ENCODE results near the gene RUNDC3A.

The RUNDC3A gene

DNA sequence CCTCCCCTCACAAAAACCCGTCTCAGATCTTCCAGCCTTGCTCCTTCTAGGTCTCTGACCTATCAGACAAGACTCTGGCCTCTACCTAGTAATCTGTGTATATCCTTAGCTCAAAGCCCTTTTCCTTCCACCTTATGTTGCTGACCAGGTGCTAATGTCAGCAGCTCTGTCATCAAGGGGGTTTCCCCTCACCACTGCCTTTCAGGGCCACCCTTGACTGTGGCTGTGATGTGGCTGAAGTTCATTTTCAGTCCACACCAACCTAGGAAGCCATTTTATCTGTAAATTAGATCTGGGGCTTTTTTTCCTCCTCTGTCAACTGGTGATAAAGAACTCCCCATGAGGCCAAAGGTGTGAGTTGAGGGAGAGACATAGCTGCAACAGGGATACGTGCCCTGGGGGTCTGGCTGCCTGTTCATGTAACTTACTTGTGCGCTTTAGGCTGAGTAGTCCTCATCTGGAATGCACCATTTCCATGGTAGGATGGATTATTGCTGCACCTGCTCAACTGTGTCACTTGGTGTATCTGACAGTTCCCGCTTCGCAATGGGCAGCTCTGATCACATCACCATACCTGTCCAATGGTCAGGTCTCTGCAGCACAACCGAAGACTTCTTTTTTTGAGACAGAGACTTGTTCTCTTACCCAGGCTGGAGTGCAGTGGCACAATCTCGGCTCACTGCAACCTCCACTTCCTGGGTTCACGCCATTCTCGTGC, 14.7 kb upstream of the RUNDC3A start:
- Histone ChIP-seq H3K9me3 (ENCODE audit: control insufficient read depth, low read depth, low read length) (no peaks in the 10 kb centered on the region), H3K4me1 (ENCODE audit: control insufficient read depth, low read depth, low read length) (no peaks in the 10 kb centered on the region), H3K4me3 (ENCODE audit: low read length) (no peak overlapping the region), H3K36me3 (ENCODE audit: control insufficient read depth, low read depth, low read length) (no peaks in the 10 kb centered on the region), H3K27ac (ENCODE audit: low read length) (no peak overlapping the region), H3K27me3 (ENCODE audit: control insufficient read depth, insufficient read depth, low read length) (no peaks in the 10 kb centered on the region), H3K9ac (ENCODE audit: low read length) (no peak overlapping the region)

- Histone ChIP-seq H3K4me3 (ENCODE audit: low read length) (no peak overlapping the region), H3K27me3 (ENCODE audit: control insufficient read depth, insufficient read depth, low read length) (no peaks in the 10 kb centered on the region), H3K9ac (ENCODE audit: low read length) (no peak overlapping the region), H3K4me1 (ENCODE audit: control insufficient read depth, low read depth, low read length) (no peaks in the 10 kb centered on the region), H3K9me3 (ENCODE audit: control insufficient read depth, low read depth, low read length) (no peaks in the 10 kb centered on the region), H3K27ac (ENCODE audit: low read length) (no peak overlapping the region), H3K36me3 (ENCODE audit: control insufficient read depth, low read depth, low read length) (no peaks in the 10 kb centered on the region)
Measured at GRCh38 chr17:44297975-44298374, 10.4 kb upstream of the RUNDC3A start.

DNA sequence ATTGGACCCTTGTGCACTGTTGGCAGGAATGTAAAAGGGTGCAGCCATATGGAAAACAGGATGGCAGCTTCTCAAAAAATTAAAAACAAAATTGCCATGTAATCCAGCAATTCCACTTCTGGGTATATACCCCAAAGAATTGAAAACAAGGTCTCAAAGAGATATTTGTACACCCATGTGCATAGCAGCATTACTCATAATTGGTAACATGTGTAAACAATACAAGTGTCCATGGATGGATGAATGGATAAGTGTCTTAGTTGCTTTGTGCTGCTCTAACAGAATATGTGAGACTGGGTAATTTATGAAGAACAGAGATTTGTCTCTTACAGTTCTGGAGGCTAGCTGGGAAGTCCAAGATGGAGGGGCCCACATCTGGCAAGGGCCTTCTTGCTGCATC, 3.8 kb upstream of the RUNDC3A start:
- Histone ChIP-seq H3K9ac (ENCODE audit: low read length) (no peak overlapping the region), H3K36me3 (ENCODE audit: control insufficient read depth, low read depth, low read length) (no peaks in the 10 kb centered on the region), H3K4me3 (ENCODE audit: low read length) (no peak overlapping the region), H3K9me3 (ENCODE audit: control insufficient read depth, low read depth, low read length) (no peaks in the 10 kb centered on the region), H3K27ac (ENCODE audit: low read length) (no peak overlapping the region), H3K4me1 (ENCODE audit: control insufficient read depth, low read depth, low read length) (peaks cover 14% of the 10 kb centered on the region), H3K27me3 (ENCODE audit: control insufficient read depth, insufficient read depth, low read length) (peaks cover 8% of the 10 kb centered on the region)

DNA sequence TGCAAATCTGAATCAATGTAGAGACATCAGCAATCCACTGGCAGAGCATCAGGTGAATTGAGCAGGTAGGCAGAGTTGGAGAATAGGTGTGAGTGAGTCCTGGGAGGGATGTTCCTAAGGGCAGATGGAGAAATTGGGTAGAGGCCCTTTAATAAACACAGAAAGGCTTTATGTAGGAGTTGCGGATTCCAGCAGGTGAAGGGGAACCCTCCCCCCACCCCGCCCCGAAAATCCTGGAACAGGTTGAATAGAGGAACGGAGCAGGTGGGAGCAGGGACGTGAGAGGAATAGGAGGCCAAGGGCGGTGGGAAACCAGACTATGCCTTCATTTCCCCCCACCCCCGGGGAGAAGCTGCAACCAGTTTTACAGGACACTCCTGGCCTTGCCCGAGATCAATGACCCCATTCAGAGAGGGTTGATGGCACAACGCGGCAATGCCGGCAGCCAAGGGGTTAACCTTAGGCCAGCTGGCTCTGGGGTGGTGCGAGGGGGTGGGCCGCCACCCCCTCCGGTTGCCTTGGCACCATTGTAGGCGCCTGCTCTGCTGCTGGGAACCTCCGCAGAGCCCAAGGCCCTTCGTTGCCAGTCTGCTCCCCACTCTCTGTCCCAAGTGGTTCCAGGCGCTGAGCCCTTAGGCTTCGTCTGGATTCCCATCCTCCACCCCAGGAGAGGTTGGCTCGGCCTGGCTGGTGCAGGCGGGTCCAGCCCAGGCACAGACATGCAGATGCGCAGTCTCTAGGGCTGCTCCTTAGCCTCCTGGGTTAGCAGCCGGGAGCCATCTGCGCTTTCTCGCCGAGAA, 814 bp upstream of the RUNDC3A start:
- no peaks in the 10 kb centered on the region for H3K9me3 ChIP-seq (ENCODE audit: control insufficient read depth, low read depth, low read length)
- H3K27me3 ChIP-seq (ENCODE audit: control insufficient read depth, insufficient read depth, low read length): peaks cover 8% of the 10 kb centered on the region
- H3K4me1 ChIP-seq (ENCODE audit: control insufficient read depth, low read depth, low read length): peaks cover 22% of the 10 kb centered on the region
- H3K9ac ChIP-seq (ENCODE audit: low read length): peak overlapping the region; percentile 21
- H3K4me3 ChIP-seq (ENCODE audit: low read length): peak overlapping the region; percentile 70
- H3K36me3 ChIP-seq (ENCODE audit: control insufficient read depth, low read depth, low read length): no peaks in the 10 kb centered on the region
- no peak overlapping the region for H3K27ac ChIP-seq (ENCODE audit: low read length)

DNA sequence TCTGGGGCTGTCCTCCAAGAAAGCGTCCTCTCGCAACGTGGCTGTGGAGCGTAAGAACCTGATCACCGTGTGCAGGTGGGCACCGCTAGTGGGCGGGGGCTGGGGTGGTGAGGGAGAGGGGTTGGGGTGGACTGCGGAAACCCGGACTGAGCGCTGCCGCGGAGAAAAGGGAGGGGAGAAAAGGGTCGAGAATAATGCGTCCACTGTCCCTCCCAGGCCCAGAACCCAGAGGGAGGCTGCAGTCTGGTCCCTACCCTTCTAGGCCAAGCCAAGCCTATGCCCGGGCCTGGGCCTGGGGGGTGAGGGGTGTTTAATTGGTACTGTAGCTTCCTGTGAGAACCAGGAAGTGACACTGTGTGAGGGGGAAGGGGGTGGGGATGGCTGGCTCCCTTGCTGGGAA, 464 bp downstream of the RUNDC3A start:
- Histone ChIP-seq H3K9me3 (ENCODE audit: control insufficient read depth, low read depth, low read length) (no peaks in the 10 kb centered on the region), H3K4me1 (ENCODE audit: control insufficient read depth, low read depth, low read length) (peaks cover 22% of the 10 kb centered on the region), H3K36me3 (ENCODE audit: control insufficient read depth, low read depth, low read length) (no peaks in the 10 kb centered on the region), H3K4me3 (ENCODE audit: low read length) (peak overlapping the region; percentile 52), H3K27me3 (ENCODE audit: control insufficient read depth, insufficient read depth, low read length) (peaks cover 16% of the 10 kb centered on the region), H3K9ac (ENCODE audit: low read length) (no peak overlapping the region), H3K27ac (ENCODE audit: low read length) (no peak overlapping the region)

DNA sequence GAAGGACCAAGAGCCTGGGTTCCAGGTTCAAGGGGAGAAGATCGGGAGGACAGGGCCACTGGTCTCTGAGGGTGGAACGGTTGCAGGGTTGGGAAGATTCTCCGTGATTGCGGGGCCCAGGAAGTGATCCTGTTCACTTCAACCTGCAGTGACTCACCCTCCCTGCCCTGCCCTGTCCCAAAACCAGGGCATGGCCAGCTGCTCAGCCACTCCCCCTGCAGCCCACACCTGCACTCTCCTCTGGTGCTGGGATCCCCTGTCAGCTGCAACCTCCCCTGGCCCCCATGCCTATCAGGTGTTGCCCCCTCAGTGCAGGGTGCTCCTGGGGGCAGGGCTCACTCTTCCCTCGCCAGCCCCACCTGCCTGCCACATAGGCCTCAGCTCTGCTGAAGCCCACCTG, 1.1 kb downstream of the RUNDC3A start:
- H3K36me3 ChIP-seq (ENCODE audit: control insufficient read depth, low read depth, low read length): no peaks in the 10 kb centered on the region
- peak overlapping the region; percentile 52 for H3K4me3 ChIP-seq (ENCODE audit: low read length)
- no peak overlapping the region for H3K27ac ChIP-seq (ENCODE audit: low read length)
- H3K4me1 ChIP-seq (ENCODE audit: control insufficient read depth, low read depth, low read length): peaks cover 22% of the 10 kb centered on the region
- H3K9ac ChIP-seq (ENCODE audit: low read length): no peak overlapping the region
- no peaks in the 10 kb centered on the region for H3K9me3 ChIP-seq (ENCODE audit: control insufficient read depth, low read depth, low read length)
- peaks cover 22% of the 10 kb centered on the region for H3K27me3 ChIP-seq (ENCODE audit: control insufficient read depth, insufficient read depth, low read length)

GRCh38 chr17:44310188-44310587, 1.8 kb downstream of the RUNDC3A start:
- peaks cover 29% of the 10 kb centered on the region for H3K27me3 ChIP-seq (ENCODE audit: control insufficient read depth, insufficient read depth, low read length)
- H3K36me3 ChIP-seq (ENCODE audit: control insufficient read depth, low read depth, low read length): no peaks in the 10 kb centered on the region
- H3K4me3 ChIP-seq (ENCODE audit: low read length): no peak overlapping the region
- H3K27ac ChIP-seq (ENCODE audit: low read length): no peak overlapping the region
- H3K4me1 ChIP-seq (ENCODE audit: control insufficient read depth, low read depth, low read length): peaks cover 22% of the 10 kb centered on the region
- no peak overlapping the region for H3K9ac ChIP-seq (ENCODE audit: low read length)
- H3K9me3 ChIP-seq (ENCODE audit: control insufficient read depth, low read depth, low read length): no peaks in the 10 kb centered on the region

- no peak overlapping the region for H3K27ac ChIP-seq (ENCODE audit: low read length)
- no peaks in the 10 kb centered on the region for H3K36me3 ChIP-seq (ENCODE audit: control insufficient read depth, low read depth, low read length)
- H3K9me3 ChIP-seq (ENCODE audit: control insufficient read depth, low read depth, low read length): no peaks in the 10 kb centered on the region
- peaks cover 33% of the 10 kb centered on the region for H3K27me3 ChIP-seq (ENCODE audit: control insufficient read depth, insufficient read depth, low read length)
- no peak overlapping the region for H3K4me3 ChIP-seq (ENCODE audit: low read length)
- H3K9ac ChIP-seq (ENCODE audit: low read length): no peak overlapping the region
- peaks cover 25% of the 10 kb centered on the region for H3K4me1 ChIP-seq (ENCODE audit: control insufficient read depth, low read depth, low read length)
Measured at GRCh38 chr17:44310609-44311376, 2.4 kb downstream of the RUNDC3A start.

DNA sequence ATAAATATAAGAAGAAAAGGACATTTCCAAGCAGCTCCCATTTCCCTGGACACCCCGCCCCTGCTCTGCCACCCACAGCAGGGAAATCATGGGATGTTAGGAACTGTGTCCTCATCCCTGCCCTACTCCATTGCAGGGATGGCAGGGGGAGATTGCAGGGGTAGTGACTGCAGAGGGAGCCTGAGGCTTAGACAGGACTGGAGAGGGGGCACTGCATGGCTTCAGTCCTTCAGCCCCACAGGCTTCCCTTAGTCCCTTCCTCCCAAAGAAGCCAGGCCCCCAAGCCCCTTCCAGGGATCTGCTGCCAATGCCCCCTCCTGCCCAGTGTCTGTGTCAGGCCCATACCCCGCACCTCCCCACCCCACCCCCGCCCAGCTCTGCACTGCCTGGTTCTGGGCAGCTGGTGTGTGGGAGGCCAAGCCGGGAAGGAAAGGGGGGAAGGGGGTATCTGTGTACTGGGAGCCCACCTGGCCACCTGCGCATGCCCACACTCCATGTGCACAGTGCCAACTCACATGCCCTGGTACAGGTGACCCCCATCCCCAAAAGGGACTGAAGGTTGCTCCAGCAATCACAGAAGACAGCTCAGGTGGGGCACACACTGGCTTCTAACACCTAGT, 3.3 kb downstream of the RUNDC3A start:
- Histone ChIP-seq H3K9ac (ENCODE audit: low read length) (no peak overlapping the region), H3K27me3 (ENCODE audit: control insufficient read depth, insufficient read depth, low read length) (peaks cover 40% of the 10 kb centered on the region), H3K4me1 (ENCODE audit: control insufficient read depth, low read depth, low read length) (peaks cover 28% of the 10 kb centered on the region), H3K4me3 (ENCODE audit: low read length) (no peak overlapping the region), H3K27ac (ENCODE audit: low read length) (no peak overlapping the region), H3K36me3 (ENCODE audit: control insufficient read depth, low read depth, low read length) (no peaks in the 10 kb centered on the region), H3K9me3 (ENCODE audit: control insufficient read depth, low read depth, low read length) (no peaks in the 10 kb centered on the region)

- Histone ChIP-seq H3K4me3 (ENCODE audit: low read length) (no peak overlapping the region), H3K27ac (ENCODE audit: low read length) (no peak overlapping the region), H3K4me1 (ENCODE audit: control insufficient read depth, low read depth, low read length) (peaks cover 20% of the 10 kb centered on the region), H3K9me3 (ENCODE audit: control insufficient read depth, low read depth, low read length) (no peaks in the 10 kb centered on the region), H3K27me3 (ENCODE audit: control insufficient read depth, insufficient read depth, low read length) (peaks cover 39% of the 10 kb centered on the region), H3K9ac (ENCODE audit: low read length) (no peak overlapping the region), H3K36me3 (ENCODE audit: control insufficient read depth, low read depth, low read length) (no peaks in the 10 kb centered on the region)
Measured at GRCh38 chr17:44312396-44313104, 4.1 kb downstream of the RUNDC3A start.

GRCh38 chr17:44314031-44314430, 5.6 kb downstream of the RUNDC3A start:
- no peak overlapping the region for H3K4me3 ChIP-seq (ENCODE audit: low read length)
- H3K4me1 ChIP-seq (ENCODE audit: control insufficient read depth, low read depth, low read length): peaks cover 17% of the 10 kb centered on the region
- peaks cover 39% of the 10 kb centered on the region for H3K27me3 ChIP-seq (ENCODE audit: control insufficient read depth, insufficient read depth, low read length)
- H3K9ac ChIP-seq (ENCODE audit: low read length): no peak overlapping the region
- no peaks in the 10 kb centered on the region for H3K9me3 ChIP-seq (ENCODE audit: control insufficient read depth, low read depth, low read length)
- H3K36me3 ChIP-seq (ENCODE audit: control insufficient read depth, low read depth, low read length): no peaks in the 10 kb centered on the region
- H3K27ac ChIP-seq (ENCODE audit: low read length): no peak overlapping the region

All from iPS-18a (cell line).